HUDEP-2 (cell line): ENCODE results near the gene SPEG.

ENCODE experiments used
- DNase-seq, 76 experiments: peaks; one replicate each; lab custom pipeline; 2025; ENCODE audit not compliant: unreplicated experiment in 76 of 76; lab: John Stamatoyannopoulos, UW

SPEG gene

GRCh38 chr2:219441451-219442255, 7.0 kb downstream of the SPEG start:
- no peak for DNase-seq

DNA sequence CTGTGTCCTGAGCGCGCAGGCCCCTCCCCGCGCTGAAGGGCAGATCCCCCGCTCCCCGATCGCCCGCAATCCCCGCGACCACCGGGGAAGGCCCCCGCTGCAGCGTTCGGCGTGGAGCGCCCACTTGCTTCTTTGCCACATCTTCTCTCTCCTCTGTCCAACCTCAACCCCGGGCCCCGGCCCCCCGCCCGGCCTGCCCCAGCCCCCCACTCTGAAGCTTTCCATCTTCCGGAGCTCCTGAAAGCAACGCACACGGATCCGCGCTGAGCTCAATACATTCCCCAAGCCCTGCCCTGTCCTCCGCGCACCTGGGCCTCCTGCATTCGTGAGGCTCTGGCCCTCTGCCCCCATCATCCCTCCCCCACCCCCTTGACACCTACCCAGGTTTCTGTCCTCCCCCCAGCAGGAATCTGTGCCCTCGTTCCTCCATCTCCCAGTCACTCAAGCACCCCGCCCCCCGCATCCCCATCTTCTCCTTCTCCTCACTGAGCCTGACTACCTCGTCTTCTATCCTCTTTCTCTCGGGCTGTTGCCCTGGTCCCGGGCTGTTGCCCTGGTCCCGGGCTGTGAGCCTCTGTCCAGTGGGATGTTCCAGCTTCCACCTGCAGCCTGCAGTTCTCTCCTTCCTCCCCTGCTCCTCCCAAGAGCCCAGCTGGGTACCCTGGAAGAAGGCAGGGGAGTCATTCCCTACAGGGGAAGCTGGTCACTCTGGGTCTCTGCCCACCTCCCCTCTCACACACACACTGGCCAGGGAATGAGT, 7.8 kb downstream of the SPEG start:
- DNase-seq, result no peak

DNA sequence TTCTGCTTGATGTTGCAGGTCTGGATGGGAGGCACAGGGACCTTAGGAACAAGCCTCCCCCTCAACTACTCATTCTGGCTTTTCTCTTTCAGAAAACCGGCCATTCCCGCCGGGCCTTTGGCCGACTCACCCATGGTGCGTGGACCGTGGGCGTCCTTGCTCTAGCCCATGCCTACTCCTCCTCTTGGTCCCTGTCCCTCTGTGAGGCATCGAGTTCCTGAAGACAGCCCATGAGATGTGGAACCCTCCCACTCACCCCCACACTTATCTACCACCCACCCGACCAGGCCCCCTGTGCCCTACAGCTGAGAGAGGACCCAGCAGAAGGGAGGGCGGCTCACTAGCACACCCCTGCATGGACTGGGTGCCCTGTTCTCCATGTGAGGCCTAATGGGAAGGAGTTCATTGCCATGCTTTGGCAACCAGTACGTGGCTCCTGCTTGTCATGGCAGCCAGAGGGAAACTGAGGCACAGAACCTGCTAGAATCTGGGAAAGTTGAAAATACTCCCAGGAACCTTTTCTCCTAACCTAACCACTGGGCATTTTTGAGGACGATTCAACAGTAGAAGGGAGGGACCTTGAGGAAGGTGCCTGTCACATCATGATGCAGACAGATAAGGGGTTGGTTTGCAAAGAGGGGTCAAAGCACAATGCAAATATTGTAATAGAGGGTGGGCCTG, 8.5 kb downstream of the SPEG start:
- DNase-seq, result no peak

- DNase-seq, result no peak
Measured at GRCh38 chr2:219443697-219444023, 9.0 kb downstream of the SPEG start.

- DNase-seq, result no peak
Measured at GRCh38 chr2:219444566-219445091, 10.0 kb downstream of the SPEG start.

- no peak for DNase-seq
Measured at GRCh38 chr2:219445220-219445640, 10.6 kb downstream of the SPEG start.

- no peak for DNase-seq
Measured at GRCh38 chr2:219446101-219446504, 11.5 kb downstream of the SPEG start.

GRCh38 chr2:219446689-219447088, 12.0 kb downstream of the SPEG start:
- DNase-seq, result no peak

- no peak for DNase-seq
Measured at GRCh38 chr2:219447242-219448098, 12.8 kb downstream of the SPEG start.

DNA sequence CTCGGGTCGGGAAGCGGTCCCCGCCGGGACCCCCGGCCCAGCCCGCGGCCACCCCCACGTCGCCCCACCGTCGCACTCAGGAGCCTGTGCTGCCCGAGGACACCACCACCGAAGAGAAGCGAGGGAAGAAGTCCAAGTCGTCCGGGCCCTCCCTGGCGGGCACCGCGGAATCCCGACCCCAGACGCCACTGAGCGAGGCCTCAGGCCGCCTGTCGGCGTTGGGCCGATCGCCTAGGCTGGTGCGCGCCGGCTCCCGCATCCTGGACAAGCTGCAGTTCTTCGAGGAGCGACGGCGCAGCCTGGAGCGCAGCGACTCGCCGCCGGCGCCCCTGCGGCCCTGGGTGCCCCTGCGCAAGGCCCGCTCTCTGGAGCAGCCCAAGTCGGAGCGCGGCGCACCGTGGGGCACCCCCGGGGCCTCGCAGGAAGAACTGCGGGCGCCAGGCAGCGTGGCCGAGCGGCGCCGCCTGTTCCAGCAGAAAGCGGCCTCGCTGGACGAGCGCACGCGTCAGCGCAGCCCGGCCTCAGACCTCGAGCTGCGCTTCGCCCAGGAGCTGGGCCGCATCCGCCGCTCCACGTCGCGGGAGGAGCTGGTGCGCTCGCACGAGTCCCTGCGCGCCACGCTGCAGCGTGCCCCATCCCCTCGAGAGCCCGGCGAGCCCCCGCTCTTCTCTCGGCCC, 13.6 kb downstream of the SPEG start:
- no peak for DNase-seq

DNA sequence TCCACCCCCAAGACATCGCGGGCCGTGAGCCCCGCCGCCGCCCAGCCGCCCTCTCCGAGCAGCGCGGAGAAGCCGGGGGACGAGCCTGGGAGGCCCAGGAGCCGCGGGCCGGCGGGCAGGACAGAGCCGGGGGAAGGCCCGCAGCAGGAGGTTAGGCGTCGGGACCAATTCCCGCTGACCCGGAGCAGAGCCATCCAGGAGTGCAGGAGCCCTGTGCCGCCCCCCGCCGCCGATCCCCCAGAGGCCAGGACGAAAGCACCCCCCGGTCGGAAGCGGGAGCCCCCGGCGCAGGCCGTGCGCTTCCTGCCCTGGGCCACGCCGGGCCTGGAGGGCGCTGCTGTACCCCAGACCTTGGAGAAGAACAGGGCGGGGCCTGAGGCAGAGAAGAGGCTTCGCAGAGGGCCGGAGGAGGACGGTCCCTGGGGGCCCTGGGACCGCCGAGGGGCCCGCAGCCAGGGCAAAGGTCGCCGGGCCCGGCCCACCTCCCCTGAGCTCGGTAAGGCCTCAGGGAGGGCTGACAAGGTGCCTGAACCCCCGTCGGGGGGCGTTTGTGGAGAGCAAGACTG, 14.2 kb downstream of the SPEG start:
- DNase-seq, result no peak

DNA sequence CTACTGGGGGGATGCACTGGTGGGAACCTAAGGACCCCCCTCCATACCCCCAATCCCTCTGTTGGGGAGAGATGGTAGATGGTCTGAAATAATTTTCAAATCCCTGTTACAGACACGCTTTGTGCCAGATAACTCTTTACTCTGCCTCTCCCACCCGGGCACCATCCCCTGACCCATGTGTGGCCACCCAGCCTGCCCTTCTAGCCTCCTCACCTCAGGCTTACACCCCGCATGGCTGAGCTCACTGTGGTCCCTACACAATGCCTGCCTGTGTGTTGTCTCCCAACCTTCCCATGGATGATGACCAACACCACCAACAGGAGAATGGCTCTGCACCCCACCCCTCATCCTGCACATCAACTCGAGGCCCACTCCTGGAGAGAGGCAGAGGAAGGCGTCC, 15.0 kb downstream of the SPEG start:
- no peak for DNase-seq

GRCh38 chr2:219451661-219452360, 17.2 kb downstream of the SPEG start:
- no peak for DNase-seq

GRCh38 chr2:219452361-219453317, 18.0 kb downstream of the SPEG start:
- DNase-seq, result no peak

- DNase-seq, result no peak
Measured at GRCh38 chr2:219453671-219454590, 19.3 kb downstream of the SPEG start.

- no peak for DNase-seq
Measured at GRCh38 chr2:219455581-219455980, 20.9 kb downstream of the SPEG start.
